COR-L47 (cell line): ENCODE results near the gene AKT1S1.
"Not testable (repeated sequence)": the region's sequence is repeated elsewhere in the genome, so short reads cannot be mapped to it uniquely, and the experiment has no call there.

Source experiments
- DNase-seq: peaks from one replicate; lab custom pipeline; 2025; lab: John Stamatoyannopoulos, UW

Gene AKT1S1

DNA sequence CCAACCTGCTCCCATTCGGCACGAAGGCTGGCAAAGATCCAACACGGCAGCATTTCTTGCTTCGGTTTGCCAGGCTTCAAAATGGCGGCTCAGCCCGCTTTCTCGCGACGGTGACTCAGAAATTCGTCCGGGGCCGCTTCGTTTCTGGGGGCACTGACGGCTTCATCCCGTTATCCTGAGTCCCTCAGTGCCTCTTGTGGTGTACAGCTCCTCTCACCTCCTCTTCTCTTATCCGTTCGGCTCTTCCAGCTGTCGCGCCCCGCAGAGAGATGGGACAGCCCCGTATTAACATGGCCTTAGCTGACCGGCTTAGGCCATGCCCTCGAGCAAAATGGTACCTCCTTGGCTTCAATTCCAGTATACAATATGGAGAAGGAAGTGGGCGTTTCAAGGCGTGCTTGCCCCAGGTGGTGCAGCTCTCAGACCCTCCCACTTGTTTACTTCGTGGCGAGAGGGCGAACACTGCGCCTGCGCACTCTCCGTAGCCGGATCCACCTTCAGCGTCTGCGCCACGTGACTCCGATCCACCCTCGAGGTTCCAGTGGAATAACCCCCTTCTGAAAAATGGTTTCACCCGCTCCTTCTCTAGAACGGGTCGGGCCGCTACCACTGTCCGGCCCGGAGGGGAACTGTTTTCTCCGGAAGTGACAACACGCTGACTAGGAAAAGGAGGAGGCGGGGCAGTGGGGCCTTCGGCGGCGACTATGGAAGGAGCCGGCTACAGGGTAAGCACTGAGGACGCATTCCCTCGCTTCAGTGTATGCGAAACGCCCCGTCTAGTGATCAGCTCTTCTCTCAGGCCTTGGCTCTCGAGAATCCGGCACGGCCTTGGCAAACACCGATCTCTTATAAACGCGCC is at the start of gene AKT1S1, which contains the start of gene TBC1D17:
AKT1S1 (minus strand) TSS at position 336 of the 859 bp plus-strand sequence. CDS start 4,060 bp downstream, outside the sequence.
TBC1D17 (plus strand) TSS at position 683 of the 859 bp plus-strand sequence; CDS start at position 705, 22 bp downstream.
- DNase-seq: peak; percentile 100

DNA sequence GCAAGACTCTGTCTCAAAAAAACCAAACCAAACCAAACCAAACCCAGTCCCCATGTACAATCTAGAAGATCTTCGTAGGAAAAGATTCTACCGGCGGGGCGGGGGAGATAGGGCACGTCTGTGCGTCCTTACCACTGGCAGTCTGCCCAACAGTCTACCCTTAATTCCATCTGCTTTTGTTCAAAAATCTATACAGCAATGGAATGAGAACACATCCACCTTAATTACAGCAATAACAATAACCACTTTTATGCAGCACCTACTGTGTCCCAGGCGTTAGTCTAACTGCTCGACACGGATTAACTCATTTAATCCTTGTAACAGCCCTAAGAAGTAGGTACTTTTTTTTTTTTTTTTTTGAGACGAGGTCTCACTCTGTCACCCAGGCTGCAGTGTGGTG is 49.4 kb upstream of the AKT1S1 start:
- no peak for DNase-seq

DNA sequence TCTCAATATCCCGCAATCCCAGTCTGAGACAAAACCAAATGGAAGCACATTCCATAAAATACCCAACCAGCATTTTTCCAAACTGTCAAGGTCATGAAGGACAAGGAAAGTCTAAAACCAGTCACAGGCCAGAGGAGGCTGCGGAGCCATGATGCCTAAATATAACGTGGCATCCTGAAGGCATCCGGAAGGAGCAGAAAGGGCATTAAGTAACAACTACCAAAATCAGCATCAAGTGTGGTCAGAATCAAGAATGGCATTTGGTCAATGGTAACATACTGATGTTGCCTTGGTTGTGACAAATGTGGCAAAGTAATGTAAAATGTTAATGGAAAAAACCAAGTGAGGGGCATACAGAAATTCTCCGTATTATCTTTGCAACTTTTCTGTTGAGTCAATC is 48.3 kb upstream of the AKT1S1 start:
- DNase-seq: no peak

DNA sequence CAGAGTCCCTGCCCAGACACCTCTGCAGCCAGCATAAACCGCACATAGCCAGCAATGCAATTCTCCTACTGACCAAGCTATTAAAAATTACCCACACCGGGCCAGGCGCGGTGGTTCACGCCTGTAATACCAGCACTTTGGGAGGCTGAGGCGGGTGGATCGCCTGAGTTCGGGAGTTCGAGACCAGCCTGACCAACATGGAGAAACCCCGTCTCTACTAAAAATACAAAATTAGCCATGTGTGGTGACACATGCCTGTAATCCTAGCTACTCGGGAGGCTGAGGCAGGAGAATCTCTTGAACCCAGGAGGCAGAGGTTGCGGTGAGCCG is 47.7 kb upstream of the AKT1S1 start:
- not testable (repeated sequence) for DNase-seq

DNA sequence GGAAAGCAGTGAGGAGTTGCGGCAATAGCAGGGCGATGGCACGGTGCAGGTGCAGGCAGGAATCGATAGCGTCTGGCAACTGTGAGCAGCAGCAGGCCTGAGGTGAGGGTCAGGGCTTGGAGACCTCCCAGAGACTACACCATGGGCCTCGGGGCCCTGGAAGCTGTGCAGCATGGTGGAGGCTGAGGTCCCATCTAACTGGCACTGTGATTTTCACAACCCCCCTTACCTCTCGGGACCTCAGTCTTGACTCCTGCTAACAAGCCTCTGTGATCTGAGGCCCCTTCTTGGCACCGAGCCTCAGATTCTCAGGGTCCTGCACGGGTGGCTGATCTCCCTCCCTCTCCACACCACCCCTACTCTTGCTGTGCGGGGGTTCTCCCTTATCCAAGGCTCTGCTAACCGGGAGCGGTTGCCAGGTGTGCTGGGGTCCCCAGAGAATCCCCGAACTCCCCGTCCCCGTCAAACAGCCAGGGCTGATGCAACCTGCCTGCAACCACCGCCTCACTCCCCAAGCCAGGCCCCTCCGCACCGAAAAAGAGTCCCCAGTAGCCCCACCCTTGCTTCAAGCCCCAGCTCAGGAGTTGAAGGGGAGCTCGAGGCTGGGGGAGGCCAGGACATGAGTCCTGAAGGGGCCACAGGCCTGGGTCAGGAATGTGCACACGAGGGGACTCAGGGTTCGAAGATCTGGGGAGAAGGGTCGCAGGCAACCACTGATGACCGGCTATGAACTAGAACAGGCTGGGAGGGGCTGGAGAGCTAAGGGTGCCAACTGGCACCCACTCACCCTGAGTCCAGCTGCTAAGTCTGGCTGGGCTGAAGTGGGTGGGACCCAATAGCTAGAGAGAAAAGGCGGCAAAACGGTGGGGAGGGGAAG is 47.1 kb upstream of the AKT1S1 start:
- DNase-seq: no peak

DNA sequence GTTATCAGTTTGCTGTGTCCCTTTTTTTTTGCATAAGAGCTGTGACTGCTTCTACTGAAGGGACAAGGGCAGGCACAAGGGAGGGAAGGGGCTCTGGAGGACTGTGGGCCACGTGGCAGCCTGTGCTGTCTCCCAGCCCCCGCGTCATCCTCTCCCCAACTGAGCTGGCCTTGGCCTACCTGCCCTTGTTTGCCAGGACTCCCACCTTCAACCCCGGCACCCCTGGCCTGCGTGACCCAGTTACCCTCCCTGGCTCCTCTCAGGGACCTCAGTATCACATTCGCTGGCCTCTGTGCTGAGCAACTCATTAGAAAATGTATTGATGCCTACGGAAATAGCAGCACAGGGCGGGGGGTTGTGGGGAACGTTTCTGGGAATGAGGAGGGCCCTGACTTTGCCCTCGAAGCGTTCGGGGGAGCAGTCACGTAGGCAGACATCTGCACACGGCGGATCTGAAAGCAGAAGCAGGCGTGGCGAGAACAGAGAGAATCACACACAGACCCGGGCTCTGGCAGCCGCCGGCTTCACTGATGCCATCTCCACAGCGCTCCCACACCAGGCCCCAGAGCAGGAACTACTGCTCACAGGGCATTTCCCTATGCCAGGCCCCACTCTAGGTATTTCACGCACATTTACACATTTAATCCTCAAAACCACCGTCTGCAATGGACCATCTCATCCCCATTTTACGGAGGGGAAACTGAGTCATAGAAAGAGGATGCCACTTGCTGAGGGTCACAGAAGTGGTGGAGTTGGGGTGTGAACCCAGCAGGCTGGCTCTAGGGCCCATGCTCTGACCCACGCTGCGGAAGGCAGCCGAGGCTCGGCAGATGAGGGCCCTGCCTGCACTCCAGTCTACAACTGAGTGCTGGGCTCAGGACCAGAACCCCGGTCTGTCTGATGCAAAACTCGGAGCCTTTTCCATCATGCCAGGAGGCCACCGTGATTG is 46.2 kb upstream of the AKT1S1 start:
- no peak for DNase-seq

DNA sequence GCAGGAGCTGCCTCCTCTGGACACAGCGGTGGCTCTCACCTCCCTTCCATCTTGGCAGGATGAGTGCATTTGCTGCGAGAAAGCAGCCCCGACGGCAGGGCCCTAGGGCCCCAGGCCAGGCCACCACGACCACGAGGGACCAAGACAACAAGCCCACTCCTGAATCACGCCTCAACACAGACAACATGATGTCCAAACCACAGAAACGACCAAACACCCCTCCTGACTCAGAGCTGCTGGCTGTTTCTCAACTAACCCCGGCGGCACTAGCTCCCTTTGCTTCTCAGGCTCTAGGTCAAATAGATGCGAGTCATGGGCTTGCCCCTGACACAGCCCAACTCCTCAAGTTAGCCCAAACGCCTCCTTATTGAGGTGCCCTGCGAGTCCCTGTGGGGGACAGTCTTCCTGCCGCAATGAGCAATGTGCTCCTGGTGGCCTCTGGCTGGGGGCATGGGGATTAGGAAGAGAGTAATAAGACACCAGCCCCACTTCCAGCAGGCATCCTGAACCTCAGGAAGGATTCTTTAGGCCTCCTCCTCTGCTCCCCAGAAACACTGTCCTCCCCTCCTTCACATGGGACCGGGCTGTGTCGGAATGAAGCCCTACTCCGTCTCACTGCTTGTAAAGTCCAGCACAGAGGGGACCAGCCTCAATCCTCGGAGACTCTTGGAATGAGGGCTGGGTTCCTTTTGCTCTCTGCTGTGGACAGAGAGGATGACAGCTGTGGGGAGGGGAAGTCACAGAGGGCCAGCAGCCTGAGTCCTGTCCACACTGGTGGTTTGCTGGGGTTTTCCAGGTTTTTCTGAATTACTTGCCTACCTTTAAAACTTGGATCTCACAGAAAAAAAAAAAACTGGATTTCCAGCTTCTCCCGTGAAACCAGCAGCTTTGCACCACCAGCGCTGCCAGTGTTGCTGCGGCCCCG is 45.0 kb upstream of the AKT1S1 start:
- no peak for DNase-seq

DNA sequence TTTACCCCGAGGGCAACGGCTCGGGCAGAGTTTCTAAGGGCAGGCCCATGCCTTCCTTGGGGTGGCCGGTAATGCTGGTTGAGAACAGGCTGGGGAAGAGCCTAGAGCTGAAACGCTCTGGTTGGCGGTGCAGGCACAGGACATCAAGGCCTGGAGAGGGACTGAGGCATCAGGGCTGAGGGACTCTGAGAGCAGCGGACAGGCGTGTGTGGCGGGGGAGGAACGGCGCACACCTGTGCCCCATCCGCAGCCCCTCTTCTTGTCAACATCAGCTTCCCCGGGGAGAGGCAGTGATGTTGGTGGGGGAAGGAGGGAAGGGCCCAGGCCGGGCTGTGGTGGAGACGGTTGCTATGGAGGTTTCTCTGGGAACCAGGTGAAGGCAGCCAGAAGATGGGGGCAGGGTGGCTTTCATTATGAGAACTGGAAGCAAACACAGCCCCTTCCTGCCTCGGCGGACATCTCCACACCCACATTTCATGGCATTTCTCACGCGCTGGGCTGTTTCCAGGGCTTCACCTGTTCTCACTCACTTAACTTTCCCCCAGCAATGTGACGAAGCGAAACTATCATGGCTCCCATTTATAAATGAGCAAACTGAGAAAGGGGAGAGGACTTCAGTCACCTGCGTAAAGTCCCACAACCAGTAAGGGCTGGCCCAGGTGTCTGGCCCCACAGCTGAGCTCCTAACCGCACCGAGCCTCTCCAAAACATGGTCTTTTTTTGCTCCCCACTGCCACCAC is 43.6 kb upstream of the AKT1S1 start:
- no peak for DNase-seq

DNA sequence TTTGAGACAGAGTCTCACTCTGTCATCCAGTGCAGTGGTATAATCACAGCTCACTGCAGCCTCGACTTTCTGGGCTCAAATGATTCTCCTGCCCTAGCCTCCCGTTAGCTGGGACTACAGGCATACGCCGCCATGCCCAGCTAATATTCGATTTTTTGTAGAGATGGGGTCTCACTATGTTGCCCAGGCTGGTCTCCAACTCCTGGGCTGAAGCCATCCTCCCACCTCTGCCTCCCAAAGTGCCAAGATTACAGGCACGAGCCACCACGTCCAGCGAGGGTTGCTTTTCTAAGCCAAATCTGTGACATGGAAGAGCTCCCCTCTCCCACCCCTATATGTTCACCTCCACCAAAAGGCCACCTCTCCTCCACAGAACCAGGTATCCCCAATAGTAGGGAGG is 40.9 kb upstream of the AKT1S1 start:
- DNase-seq: no peak

DNA sequence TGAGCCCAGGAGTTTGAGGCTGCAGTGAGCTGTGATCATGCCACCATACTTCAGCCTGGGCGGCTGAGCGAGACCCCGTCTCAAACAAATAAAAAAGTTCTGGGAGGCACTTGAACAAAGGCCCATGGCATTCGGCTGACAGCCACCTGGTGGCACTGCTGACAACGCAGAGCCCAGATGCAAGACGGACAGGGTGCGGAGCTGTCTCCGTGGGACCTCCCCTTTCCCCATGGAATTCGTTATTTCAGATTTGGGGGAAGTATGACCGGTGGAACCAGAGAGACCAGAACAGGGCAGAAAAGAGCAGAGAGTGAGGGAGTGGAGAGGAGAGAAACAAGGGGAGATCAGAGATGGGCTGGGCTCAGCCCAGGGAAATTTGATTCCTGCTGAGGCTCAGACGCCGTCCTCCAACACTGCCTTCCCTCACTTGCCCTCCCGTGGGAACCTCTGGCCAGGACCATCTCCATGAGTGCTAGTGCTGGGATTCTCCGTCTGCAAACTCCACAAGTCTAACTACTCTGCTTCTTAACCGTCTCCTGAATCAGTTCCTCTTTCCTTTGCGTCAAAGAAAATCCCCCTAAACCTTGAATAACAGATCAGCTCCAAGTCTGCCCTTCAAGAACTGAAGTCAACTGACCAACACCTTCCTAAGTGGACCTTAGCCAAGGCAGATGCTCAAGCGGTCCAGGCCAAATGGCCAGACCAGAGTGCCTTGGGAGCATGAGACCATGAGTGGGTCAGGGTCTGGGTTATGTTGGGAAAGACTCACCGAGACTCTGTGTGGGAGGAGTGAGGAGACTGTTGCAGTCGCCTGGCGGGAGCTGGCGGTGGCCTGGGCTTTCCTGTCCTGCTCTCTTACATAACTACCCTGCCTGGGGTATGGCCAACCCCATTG is 39.9 kb upstream of the AKT1S1 start:
- DNase-seq: no peak

DNA sequence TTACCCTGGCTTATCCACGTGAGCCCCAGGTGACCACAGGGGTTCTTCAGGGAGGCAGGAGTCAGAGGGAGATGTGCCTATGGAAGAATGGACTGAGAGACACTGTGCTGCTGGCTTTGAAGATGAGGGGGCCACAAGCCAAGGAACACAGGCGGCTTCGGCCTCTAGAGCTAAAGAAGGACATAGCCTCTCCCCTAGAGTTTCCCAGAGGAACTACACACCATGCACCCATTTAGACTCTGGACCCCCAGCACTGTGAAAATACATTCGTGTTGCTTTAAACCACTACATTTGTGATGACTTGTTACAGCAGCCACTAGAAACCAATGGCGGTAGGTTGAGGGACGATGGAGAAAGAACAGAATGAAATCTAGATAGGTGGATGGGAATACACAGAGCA is 38.1 kb upstream of the AKT1S1 start:
- DNase-seq: no peak

DNA sequence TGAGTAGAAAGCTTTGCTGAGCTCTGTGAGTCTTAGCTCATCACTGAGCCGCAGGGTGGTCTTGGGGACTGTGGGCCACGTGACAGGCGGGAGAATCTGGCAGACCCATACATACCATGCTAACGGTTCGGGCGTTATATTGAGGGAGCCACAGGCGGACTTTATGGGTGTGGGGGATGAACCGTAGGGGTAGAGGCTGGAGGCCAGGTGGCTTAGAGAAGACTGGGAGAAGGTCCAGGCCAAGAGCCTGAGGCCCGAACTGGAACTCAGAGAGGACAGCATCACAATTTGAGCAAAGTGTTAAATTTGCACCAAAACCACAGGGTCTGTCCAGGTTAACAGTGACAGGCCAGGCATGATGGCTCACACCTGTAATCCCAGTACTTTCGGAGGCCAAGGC is 36.6 kb upstream of the AKT1S1 start:
- DNase-seq: no peak

DNA sequence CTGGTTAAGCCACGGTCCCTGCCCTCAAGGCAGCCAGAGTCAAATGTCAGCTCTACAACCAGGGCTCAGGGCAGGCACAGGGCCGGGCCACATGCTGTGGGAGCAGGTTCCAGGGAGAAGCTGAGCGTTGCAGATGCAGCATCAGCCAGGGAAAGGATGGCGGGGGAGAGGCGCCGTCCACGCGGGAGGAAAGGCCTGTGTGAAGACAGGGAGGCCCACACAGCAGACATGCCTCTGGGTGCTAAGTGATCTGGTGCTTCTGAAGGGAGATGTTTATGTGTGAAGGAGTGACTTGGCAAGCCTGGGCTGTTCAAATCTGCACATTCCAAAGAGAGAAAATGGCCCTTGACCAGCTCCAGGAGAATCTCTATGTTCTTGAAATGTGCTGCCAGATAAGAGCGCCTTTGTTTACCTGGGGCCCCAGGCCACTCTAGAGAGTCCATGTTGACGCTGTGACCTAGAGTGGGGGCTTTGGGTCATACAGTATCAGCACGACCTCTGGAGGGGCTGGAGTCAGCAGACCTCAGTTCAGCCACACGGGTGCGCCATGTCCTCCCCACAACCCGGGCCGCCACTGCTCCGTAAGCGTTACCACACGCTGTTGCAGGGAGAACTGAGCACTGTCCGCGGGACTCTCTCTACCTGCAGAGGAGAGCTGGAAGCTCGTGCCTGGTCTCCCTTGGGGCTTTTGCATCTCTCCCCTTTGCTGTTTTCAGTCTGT is 36.0 kb upstream of the AKT1S1 start:
- DNase-seq: no peak

DNA sequence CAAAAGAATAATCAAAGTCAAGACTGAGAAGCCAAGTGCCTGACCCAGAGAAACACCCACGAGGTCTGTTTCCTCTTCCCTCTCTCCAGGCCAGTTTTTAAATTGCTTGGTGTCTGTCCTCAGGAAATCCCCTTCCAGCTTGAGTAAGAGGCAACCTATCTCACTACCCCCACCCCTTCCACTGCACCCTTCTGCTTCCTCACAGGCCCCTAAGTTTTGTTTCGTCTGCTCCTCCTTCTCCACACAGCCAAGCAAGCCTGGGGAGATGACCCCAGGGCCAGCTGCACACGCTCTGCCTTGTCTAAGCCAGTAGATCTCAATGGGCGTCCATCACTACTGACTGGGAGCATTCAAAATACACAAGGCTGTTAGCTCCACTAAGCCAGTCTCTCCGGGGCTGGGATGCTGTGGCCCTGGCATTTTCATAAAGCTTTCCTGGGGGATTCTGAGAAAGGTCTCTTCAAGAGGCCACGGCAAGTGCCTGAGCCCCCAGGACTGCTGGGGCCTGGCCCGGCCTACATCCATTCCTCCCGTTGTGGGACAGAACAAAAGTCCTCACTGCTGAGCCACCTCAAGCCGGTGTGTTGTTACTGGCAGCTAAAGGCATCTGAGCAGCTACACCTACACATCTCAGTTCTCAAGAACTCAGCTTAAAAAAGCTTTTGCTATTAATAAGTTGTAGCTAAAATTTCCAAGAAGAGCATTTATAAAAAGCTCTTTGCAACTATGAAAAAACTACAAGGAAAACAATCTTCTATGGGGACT is 34.4 kb upstream of the AKT1S1 start:
- no peak for DNase-seq

DNA sequence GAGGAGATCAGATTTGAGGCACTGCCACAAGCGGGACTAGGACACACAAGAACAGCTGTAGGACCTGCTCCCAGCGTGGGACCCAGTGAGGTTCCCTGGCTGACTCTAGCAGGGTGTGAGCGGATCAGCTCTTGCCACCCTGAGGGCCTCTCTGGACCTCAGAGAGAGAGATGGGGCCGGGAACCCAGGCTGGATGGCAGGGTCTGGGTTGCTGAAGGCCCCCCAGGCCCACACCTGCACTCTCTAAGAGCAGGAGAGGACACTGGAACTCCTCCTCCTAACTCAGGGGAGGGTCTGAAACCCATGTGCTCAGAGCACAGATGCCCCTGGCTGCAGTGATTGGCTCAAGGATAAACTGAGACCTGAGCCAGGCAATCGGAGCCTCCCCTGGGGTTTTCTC is 33.0 kb upstream of the AKT1S1 start:
- no peak for DNase-seq

DNA sequence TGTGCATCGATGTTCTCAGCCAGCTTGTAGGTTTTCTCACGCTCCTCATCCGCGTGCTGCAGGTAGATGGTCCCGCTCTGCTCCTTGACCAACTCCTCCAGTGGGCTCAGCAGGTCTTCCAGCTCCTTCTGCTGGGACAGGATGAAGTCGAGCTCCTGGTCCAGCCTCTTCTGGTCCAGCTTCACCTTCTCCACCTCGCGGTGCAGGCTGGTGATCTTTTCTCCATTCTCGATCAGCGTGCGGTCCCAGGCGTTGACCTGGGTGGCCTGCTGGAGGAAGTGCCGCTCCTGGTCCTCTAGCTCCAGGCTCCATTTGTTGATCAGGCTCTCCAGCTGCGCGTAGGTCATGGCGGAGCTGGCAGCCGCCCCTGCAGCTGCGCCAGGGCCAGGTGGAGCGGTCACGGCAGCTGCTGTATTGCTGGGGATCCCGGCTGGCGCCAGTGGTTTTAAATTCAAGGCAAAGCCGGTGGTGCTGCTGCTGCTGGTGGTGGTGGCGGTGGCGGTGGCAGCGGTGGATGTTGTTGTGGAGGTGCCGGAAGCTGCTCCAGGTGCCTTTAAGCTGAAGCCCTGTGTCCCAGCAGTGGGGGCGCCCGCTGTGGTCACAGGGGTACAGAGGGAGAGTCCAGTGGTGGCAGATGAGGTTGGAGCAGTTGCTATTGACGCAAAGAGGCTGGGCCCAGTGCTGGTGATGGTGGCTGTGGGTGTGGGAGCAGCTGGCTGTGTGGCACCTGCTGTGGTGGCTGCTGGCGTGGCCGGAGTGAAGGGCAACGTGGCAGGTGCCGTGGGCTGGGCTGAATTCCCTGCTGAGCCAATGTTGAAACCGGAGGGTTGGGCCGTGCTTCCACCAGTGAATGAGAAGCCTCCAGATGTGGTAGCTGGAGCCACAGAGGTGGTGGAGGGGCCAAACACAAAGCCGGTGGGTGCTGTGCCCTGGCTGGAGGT is 31.6 kb upstream of the AKT1S1 start:
- DNase-seq: no peak
